Esophagus muscularis mucosa (tissue), 4 donors: ENCODE data around the gene PUDP. TPM values are rescaled to one million over a fixed set of nuclear protein-coding genes. Genes with fewer than 3 reads are reported as not detected.

Source experiments
- DNase-seq: peaks from one replicate; pipeline ENCODE4 v3.0.0-alpha.2; 2017; ENCODE audit errors: extremely low spot score
- H3K27ac ChIP-seq, 4 donors: fragments of 200-600 bp; sonication (generic); replicated peaks in 1 of 4; 1 replicate in 3 of 4; 2 replicates in 1 of 4; pipeline ENCODE4 v1.5.1; 2016 to 2019; ENCODE audit warnings: mild to moderate bottlenecking in 1 of 4
- H3K27me3 ChIP-seq, 4 donors: fragments of 200-600 bp; sonication (generic); one replicate each; pipeline versions ENCODE4 v1.5.1 to v1.6.0; 2016 to 2019
- H3K36me3 ChIP-seq, 4 donors: fragments of 200-600 bp; sonication (generic); one replicate each; pipeline ENCODE4 v1.5.1; 2016 to 2019
- H3K4me1 ChIP-seq, 4 donors: fragments of 200-600 bp; sonication (generic); one replicate each; pipeline ENCODE4 v1.5.1; 2016 to 2019
- H3K4me3 ChIP-seq, 4 donors: fragments of 200-600 bp; sonication (generic); 1 replicate in 2 of 4; 2 replicates in 2 of 4; pipeline ENCODE4 v1.5.1; 2016 to 2019; ENCODE audit warnings: mild to moderate bottlenecking in 4 of 4, moderate library complexity in 1 of 4
- H3K9me3 ChIP-seq, 4 donors: fragments of 200-600 bp; sonication (generic); 1 replicate in 3 of 4; 2 replicates in 1 of 4; pipeline ENCODE4 v1.5.1; 2016 to 2019
- EP300 ChIP-seq: sonication (generic); formaldehyde crosslinking; IDR thresholded peaks from one replicate; pipeline ENCODE4 v1.6.1; 2017; ENCODE audit warnings: antibody characterized with exemption
- POLR2A ChIP-seq: fragments of 450-650 bp; IDR thresholded peaks from one replicate; pipeline ENCODE4 v1.6.1; 2017; ENCODE audit warnings: antibody characterized with exemption, moderate library complexity, mild to moderate bottlenecking, low read depth
- POLR2AphosphoS5 ChIP-seq, 2 donors: sonication (generic); formaldehyde crosslinking; IDR thresholded peaks; one replicate each; pipeline ENCODE4 v1.6.1; 2017; ENCODE audit warnings: antibody characterized with exemption in 2 of 2
- WGBS: methylation state at CpG from one replicate; pipeline ENCODE4 v1.1.5; 2018; 5-methylcytosine and 5-hydroxymethylcytosine counted together
- intact Hi-C: fragments of 100-400 bp; cut with DNase I; formaldehyde crosslinking; loops from one replicate; pipeline ENCODE4 v1.15.1; 2023
- total RNA-seq, 4 donors: library from RNA; depleted of rRNA; stranded (reverse); fragments of >200 nt; gene quantifications; one replicate each; pipeline versions ENCODE4 v1.1.0 to v1.2.1, GENCODE V29; 2016
- TF ChIP-seq, protein P1 (sequence below), 3 experiments: fragments of 200-600 bp in 2 of 3; fragments of 450-650 bp in 1 of 3; sonication (generic) in 2 of 3; IDR thresholded peaks; one replicate each; pipeline ENCODE4 v1.5.1; 2017 to 2019; ENCODE audit warnings: antibody characterized with exemption in 3 of 3, mild to moderate bottlenecking in 2 of 3, moderate library complexity in 1 of 3

The PUDP gene
- total RNA-seq, 4 donors from 2014 or later = 5.6 to 14.2 (median 9.1) TPM

DNA sequence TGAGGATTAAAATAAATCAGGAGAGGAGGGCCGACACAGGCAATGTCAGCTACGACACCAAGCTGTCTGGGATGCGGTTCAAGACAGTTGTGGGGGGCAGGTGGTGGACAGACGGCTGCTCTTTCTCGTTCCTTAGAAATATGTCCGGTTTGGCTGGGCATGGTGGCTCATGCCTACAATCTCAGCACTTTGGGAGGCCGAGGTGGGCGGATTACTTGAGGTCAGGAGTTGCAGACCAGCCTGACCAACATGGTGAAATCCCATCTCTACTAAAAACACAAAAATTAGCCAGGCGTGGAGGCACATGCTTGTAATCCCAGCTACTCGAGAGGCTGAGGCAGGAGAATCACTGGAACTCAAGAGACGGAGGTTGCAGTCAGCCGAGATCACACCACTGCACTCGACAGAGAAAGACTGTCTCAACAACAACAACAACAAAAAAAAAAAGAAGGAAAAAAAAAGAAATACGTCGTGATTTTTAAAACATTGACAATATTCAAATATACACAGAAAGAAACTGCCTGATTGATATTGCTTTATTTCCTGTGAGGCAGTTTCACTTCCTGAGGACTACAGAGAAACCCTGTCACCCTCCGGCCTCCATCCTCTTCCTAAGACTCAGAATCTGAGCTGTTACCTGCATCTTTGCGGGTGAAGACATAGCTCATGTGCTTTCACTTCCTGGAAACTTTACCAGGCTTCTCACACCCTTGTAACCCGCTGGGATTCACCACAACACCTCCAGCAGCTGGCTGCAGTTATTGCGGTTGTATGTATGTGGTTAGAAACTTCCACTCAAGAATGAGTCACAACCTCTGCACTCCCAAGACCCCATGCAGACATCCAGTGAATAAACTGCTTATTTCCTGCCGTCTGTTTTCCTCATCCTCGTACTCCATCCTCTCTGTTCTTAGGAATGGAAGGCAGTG is 64.2 kb downstream of the PUDP start:
- DNase-seq = no peak
- H3K27ac ChIP-seq = no peak overlapping the region
- TF ChIP-seq POLR2A (no peak), POLR2AphosphoS5 (IDR thresholded peaks at IDR 0.05) (no peak), EP300 (no peak)
- TF ChIP-seq, protein P1, sequence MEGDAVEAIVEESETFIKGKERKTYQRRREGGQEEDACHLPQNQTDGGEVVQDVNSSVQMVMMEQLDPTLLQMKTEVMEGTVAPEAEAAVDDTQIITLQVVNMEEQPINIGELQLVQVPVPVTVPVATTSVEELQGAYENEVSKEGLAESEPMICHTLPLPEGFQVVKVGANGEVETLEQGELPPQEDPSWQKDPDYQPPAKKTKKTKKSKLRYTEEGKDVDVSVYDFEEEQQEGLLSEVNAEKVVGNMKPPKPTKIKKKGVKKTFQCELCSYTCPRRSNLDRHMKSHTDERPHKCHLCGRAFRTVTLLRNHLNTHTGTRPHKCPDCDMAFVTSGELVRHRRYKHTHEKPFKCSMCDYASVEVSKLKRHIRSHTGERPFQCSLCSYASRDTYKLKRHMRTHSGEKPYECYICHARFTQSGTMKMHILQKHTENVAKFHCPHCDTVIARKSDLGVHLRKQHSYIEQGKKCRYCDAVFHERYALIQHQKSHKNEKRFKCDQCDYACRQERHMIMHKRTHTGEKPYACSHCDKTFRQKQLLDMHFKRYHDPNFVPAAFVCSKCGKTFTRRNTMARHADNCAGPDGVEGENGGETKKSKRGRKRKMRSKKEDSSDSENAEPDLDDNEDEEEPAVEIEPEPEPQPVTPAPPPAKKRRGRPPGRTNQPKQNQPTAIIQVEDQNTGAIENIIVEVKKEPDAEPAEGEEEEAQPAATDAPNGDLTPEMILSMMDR (IDR thresholded peaks at IDR 0.05) = no peak
- peaks cover 0 to 11% (median 0%) of the 10 kb centered on the region in 4 donors for H3K36me3 ChIP-seq
- intact Hi-C loops = no loop called here
- peaks cover 0 to 4% (median 0%) of the 10 kb centered on the region in 4 donors for H3K4me1 ChIP-seq
- WGBS = 80% methylated on average over 21 of the region's 21 CpGs
- H3K27me3 ChIP-seq = no peaks in the 10 kb centered on the region
- no peak overlapping the region for H3K4me3 ChIP-seq
- no peaks in the 10 kb centered on the region for H3K9me3 ChIP-seq

DNA sequence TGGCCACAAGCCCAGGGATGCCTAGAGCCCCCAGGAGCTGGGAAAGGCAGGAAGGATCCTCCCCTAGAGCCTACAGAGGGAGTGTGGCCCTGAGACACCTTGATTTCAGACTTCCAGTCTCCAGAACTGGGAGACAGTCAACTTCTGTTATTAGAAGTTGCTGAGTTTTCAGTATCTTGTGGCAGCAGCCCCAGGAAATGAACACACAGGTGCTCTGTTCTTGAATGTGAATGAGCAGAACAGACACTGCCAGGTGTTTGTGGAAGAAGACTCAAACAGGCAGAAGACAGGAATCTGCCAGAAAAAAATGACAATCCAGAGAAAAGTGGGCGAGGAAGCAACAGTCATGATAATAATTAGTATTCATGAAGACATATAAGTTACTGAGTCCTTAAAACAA is 64.9 kb downstream of the PUDP start:
- Histone ChIP-seq H3K27ac (no peak overlapping the region), H3K4me1 (peaks cover 0 to 4% (median 0%) of the 10 kb centered on the region in 4 donors), H3K27me3 (no peaks in the 10 kb centered on the region), H3K4me3 (no peak overlapping the region), H3K36me3 (peaks cover 0 to 11% (median 0%) of the 10 kb centered on the region in 4 donors), H3K9me3 (no peaks in the 10 kb centered on the region)
- 95% methylated on average over 1 of the region's 1 CpG for WGBS
- intact Hi-C loops = no loop called here
- TF ChIP-seq EP300 (no peak), POLR2AphosphoS5 (IDR thresholded peaks at IDR 0.05) (no peak), POLR2A (no peak)
- TF ChIP-seq, protein P1 (IDR thresholded peaks at IDR 0.05) = no peak
- DNase-seq = no peak

DNA sequence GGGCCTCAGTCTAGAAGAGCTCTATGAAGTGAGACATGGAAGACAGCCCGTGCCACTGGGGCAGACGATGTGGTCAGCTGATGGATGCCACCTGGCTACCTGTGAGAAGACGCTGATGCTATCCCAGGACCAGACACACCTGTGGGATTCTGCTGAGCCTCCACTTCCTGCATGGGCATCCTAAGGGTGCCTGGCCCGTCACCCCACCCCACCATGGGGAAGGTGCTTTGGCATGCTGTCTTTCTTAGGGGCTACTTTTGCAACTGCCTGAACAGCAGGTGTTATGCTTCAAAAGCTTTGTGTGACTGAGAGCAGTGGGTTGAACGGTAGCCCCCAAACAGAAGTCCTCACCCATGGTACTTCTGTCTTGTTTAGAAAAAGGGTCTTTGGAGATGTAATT is 65.4 kb downstream of the PUDP start:
- intact Hi-C loops = no loop called here
- Histone ChIP-seq H3K36me3 (peaks cover 0 to 11% (median 0%) of the 10 kb centered on the region in 4 donors), H3K4me3 (no peak overlapping the region), H3K4me1 (peaks cover 0 to 4% (median 0%) of the 10 kb centered on the region in 4 donors), H3K27ac (no peak overlapping the region), H3K9me3 (no peaks in the 10 kb centered on the region), H3K27me3 (no peaks in the 10 kb centered on the region)
- WGBS = 88% methylated on average over 5 of the region's 5 CpGs
- no peak for DNase-seq
- no peak for TF ChIP-seq EP300
- TF ChIP-seq, protein P1 (IDR thresholded peaks at IDR 0.05) = no peak
- TF ChIP-seq POLR2A = no peak
- no peak for TF ChIP-seq POLR2AphosphoS5 (IDR thresholded peaks at IDR 0.05)

DNA sequence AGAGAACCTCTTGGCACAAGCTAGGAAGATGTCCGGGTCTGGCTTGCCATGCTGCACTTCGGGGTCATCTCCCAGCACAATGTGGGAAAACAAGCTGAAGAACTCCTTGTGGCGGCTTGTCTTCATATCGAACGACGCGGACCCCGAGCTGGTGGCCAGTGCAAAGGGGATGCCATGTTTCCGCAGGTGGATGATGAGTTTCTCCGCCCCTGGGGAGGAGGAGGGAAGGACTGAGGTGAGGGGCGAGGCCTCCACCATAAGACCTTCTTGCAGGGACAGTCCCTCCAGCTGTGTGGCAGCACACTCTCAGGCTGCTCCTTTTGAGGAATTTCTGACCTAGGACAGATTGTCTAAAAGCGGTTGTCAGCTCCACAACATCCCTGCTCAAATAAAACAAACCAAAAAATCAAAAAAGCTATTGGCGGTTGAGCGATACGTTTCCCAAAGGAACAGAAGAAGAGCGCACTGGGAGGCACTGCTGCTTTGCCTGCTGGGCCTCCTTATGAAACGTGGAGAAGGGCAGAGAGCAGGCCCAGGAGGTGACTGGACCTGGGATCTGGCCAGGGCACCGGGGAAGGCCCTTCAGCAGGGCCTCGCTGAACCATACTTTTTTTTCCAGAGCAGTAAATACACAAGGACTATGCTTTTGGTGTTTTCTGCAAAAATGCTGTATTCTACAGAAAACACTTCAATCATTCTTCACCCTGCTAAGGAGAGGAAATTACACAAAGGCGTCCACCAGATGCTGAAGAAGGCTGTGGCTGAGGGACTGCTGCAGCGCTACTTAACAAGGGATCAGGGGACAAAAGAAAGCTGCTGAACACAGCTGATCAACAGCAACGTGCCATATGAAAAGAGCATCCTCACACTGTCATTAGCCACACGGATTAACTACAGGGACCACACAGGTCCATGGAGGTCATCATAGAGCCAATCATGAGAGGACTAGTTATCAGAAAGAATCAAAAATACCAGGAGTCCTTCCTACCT is 70.4 kb downstream of the PUDP start:
- Histone ChIP-seq H3K4me3 (no peak overlapping the region), H3K27ac (no peak overlapping the region), H3K9me3 (no peaks in the 10 kb centered on the region), H3K4me1 (peaks cover 0 to 5% (median 0%) of the 10 kb centered on the region in 4 donors), H3K27me3 (no peaks in the 10 kb centered on the region), H3K36me3 (peaks cover 0 to 18% (median 15%) of the 10 kb centered on the region in 4 donors)
- TF ChIP-seq POLR2AphosphoS5 (IDR thresholded peaks at IDR 0.05) (no peak), POLR2A (no peak), EP300 (no peak)
- TF ChIP-seq, protein P1 (IDR thresholded peaks at IDR 0.05) = no peak
- intact Hi-C loops = no loop called here
- DNase-seq = no peak
- WGBS = 95% methylated on average over 23 of the region's 23 CpGs
